WTC11 (cell line): ENCODE measurements around the gene RPUSD4. TPM values are rescaled to one million over a fixed set of nuclear protein-coding genes. Genes with fewer than 3 reads are reported as not detected.

Source experiments
- ATAC-seq: fragments of 200-7000 bp; cut with Tn5 transposase; 2 replicates; pipeline ENCODE4 v1.10.0; 2021; ENCODE audit warnings: mild to moderate bottlenecking, moderate library complexity
- CTCF ChIA-PET: fragments of 300-600 bp; sonication (Branson Sonifier 250); formaldehyde crosslinking; loops from one replicate; lab custom pipeline; 2021; ENCODE audit warnings: antibody characterized with exemption; lab: Charles Lee
- POLR2A ChIA-PET: fragments of 350-600 bp; sonication (Branson Sonifier 250); formaldehyde crosslinking; loops from one replicate; lab custom pipeline; 2021; ENCODE audit warnings: antibody characterized with exemption; lab: Charles Lee
- DNase-seq: peaks from one replicate; pipeline ENCODE4 v3.0.0; 2021; ENCODE audit warnings: low spot score
- H3K27ac Mint-ChIP-seq: 2 replicates; pipeline ENCODE4 v1.8.0; 2021; ENCODE audit warnings: mixed read lengths
- H3K27me3 Mint-ChIP-seq: 2 replicates; pipeline ENCODE4 v1.8.0; 2021; ENCODE audit warnings: low read depth, mild to moderate bottlenecking, moderate library complexity, mixed read lengths
- H3K36me3 Mint-ChIP-seq: 2 replicates; pipeline ENCODE4 v1.8.0; 2021; ENCODE audit warnings: mixed read lengths
- H3K4me1 Mint-ChIP-seq: 2 replicates; pipeline ENCODE4 v1.8.0; 2022; ENCODE audit warnings: mixed read lengths
- H3K4me3 Mint-ChIP-seq: 2 replicates; pipeline ENCODE4 v1.8.0; 2021; ENCODE audit warnings: mild to moderate bottlenecking, moderate library complexity, mixed read lengths
- H3K9me3 Mint-ChIP-seq: 2 replicates; pipeline ENCODE4 v1.8.0; 2021; ENCODE audit warnings: mixed read lengths
- AR ChIP-seq: fragments of 250-450 bp; sonication (Bioruptor Pico); IDR thresholded peaks from 2 replicates; pipeline ENCODE4 v1.9.0; 2021; ENCODE audit warnings: mild to moderate bottlenecking
- ATF2 ChIP-seq: sonication (generic); formaldehyde crosslinking; IDR thresholded peaks from 2 replicates; pipeline ENCODE4 v1.8.1; 2022; ENCODE audit warnings: low read depth, missing genetic modification reagents, borderline replicate concordance
- CTCF ChIP-seq: fragments of 200-600 bp; IDR thresholded peaks from 2 replicates; pipeline ENCODE4 v1.8.0; 2022; ENCODE audit warnings: antibody characterized with exemption
- E2F5 ChIP-seq: sonication (generic); formaldehyde crosslinking; IDR thresholded peaks from 2 replicates; pipeline ENCODE4 v1.8.1; 2022; ENCODE audit warnings: mild to moderate bottlenecking, moderate library complexity, missing genetic modification reagents
- ETV6 ChIP-seq: sonication (generic); formaldehyde crosslinking; IDR thresholded peaks from 2 replicates; pipeline ENCODE4 v1.8.1; 2022; ENCODE audit warnings: mild to moderate bottlenecking, missing genetic modification reagents
- FOXP4 ChIP-seq: sonication (generic); formaldehyde crosslinking; IDR thresholded peaks from 2 replicates; pipeline ENCODE4 v1.8.0; 2022; ENCODE audit warnings: mild to moderate bottlenecking, missing genetic modification reagents
- HMGA2 ChIP-seq: fragments of 250-450 bp; sonication (Bioruptor Pico); IDR thresholded peaks from 2 replicates; pipeline ENCODE4 v1.4.0; 2021; ENCODE audit warnings: mild to moderate bottlenecking, moderate library complexity
- IRF2 ChIP-seq: sonication (generic); formaldehyde crosslinking; IDR thresholded peaks from 2 replicates; pipeline ENCODE4 v1.8.0; 2022; ENCODE audit warnings: low read depth, missing genetic modification reagents, borderline replicate concordance
- KAT7 ChIP-seq: sonication (generic); formaldehyde crosslinking; IDR thresholded peaks from 2 replicates; pipeline ENCODE4 v1.8.1; 2023; ENCODE audit warnings: missing genetic modification reagents, mild to moderate bottlenecking, borderline replicate concordance
- MYBL2 ChIP-seq: sonication (generic); formaldehyde crosslinking; IDR thresholded peaks from 2 replicates; pipeline ENCODE4 v1.8.1; 2023; ENCODE audit warnings: mild to moderate bottlenecking, moderate library complexity, missing genetic modification reagents
- NR2C2 ChIP-seq: sonication (generic); formaldehyde crosslinking; IDR thresholded peaks from 2 replicates; pipeline ENCODE4 v1.8.0; 2022; ENCODE audit warnings: mild to moderate bottlenecking, missing genetic modification reagents
- RORB ChIP-seq: fragments of 250-450 bp; sonication (Bioruptor Pico); IDR thresholded peaks from 2 replicates; pipeline ENCODE4 v1.9.0; 2021; ENCODE audit warnings: mild to moderate bottlenecking
- SOX15 ChIP-seq: fragments of 250-450 bp; sonication (Bioruptor Pico); IDR thresholded peaks from 2 replicates; pipeline ENCODE4 v1.9.0; 2021; ENCODE audit warnings: mild to moderate bottlenecking
- USF2 ChIP-seq: sonication (generic); formaldehyde crosslinking; IDR thresholded peaks from 2 replicates; pipeline ENCODE4 v1.8.1; 2023; ENCODE audit warnings: mild to moderate bottlenecking, missing genetic modification reagents, moderate library complexity
- ZBTB21 ChIP-seq: sonication (generic); formaldehyde crosslinking; IDR thresholded peaks from 2 replicates; pipeline ENCODE4 v1.8.1; 2023; ENCODE audit warnings: mild to moderate bottlenecking, missing genetic modification reagents, borderline replicate concordance
- ZMAT4 ChIP-seq: fragments of 250-450 bp; sonication (Bioruptor Pico); IDR thresholded peaks from 2 replicates; pipeline ENCODE4 v1.9.0; 2021; ENCODE audit warnings: mild to moderate bottlenecking
- ZNF121 ChIP-seq: sonication (generic); formaldehyde crosslinking; IDR thresholded peaks from 2 replicates; pipeline ENCODE4 v1.8.0; 2023; ENCODE audit warnings: missing genetic modification reagents
- ZNF138 ChIP-seq: sonication (generic); formaldehyde crosslinking; conservative IDR thresholded peaks from 2 replicates; pipeline ENCODE4 v1.8.1; 2022; ENCODE audit warnings: mild to moderate bottlenecking, moderate library complexity, missing genetic modification reagents
- ZNF263 ChIP-seq: sonication (generic); formaldehyde crosslinking; IDR thresholded peaks from 2 replicates; pipeline ENCODE4 v1.8.1; 2022; ENCODE audit warnings: low read depth, mild to moderate bottlenecking, moderate library complexity, missing genetic modification reagents
- ZNF532 ChIP-seq: fragments of 250-450 bp; sonication (Bioruptor Pico); IDR thresholded peaks from 2 replicates; pipeline ENCODE4 v1.9.0; 2021; ENCODE audit warnings: mild to moderate bottlenecking, borderline replicate concordance
- total RNA-seq: library from RNA; stranded (reverse); gene quantifications from 3 replicates; pipeline ENCODE4 v1.2.3, GENCODE V29; 2021

The RPUSD4 gene
- total RNA-seq, 1 experiment from 2014 or later: 46.6 TPM

GRCh38 chr11:126253265-126253664 lies 41.8 kb upstream of the RPUSD4 start:
- no peaks in the 10 kb centered on the region for H3K9me3 Mint-ChIP-seq
- H3K27ac Mint-ChIP-seq: no peak overlapping the region
- DNase-seq (no peak), ATAC-seq (no peak)
- no peak overlapping the region for H3K4me3 Mint-ChIP-seq
- ChIA-PET CTCF (no interaction called here), POLR2A (no interaction called here)
- H3K36me3 Mint-ChIP-seq: peaks cover 61% of the 10 kb centered on the region
- H3K4me1 Mint-ChIP-seq: no peaks in the 10 kb centered on the region
- H3K27me3 Mint-ChIP-seq: no peaks in the 10 kb centered on the region
- TF ChIP-seq NR2C2 (CRISPR knock-in tag) (no peak), FOXP4 (CRISPR knock-in tag) (no peak), RORB (CRISPR knock-in tag) (no peak), SOX15 (CRISPR knock-in tag) (no peak), ZNF532 (CRISPR knock-in tag) (no peak), IRF2 (no peak)
- TF ChIP-seq, all 79 proteins: peak for 0

- ChIA-PET POLR2A (no interaction called here), CTCF (interaction anchor here (0.7 kb wide), 1 partner anchor 47 kb away, joined by 3 read pairs; no protein-coding TSS in a partner anchor)
- DNase-seq: no peak
- H3K27ac Mint-ChIP-seq: no peak overlapping the region
- no peaks in the 10 kb centered on the region for H3K9me3 Mint-ChIP-seq
- no peaks in the 10 kb centered on the region for H3K27me3 Mint-ChIP-seq
- H3K4me3 Mint-ChIP-seq: no peak overlapping the region
- H3K36me3 Mint-ChIP-seq: peaks cover 54% of the 10 kb centered on the region
- H3K4me1 Mint-ChIP-seq: no peaks in the 10 kb centered on the region
- ATAC-seq: no peak
- TF ChIP-seq ZMAT4 (CRISPR knock-in tag): no peak
- no peak for TF ChIP-seq ZNF121
- TF ChIP-seq NR2C2 (CRISPR knock-in tag): no peak
- no peak for TF ChIP-seq AR (CRISPR knock-in tag)
- TF ChIP-seq E2F5 (CRISPR knock-in tag): no peak
- TF ChIP-seq ZNF263 (CRISPR knock-in tag): no peak
- no peak for TF ChIP-seq CTCF
- no peak for TF ChIP-seq USF2 (CRISPR knock-in tag)
- TF ChIP-seq MYBL2: no peak
- no peak for TF ChIP-seq ZBTB21 (CRISPR knock-in tag)
- no peak for TF ChIP-seq HMGA2 (CRISPR knock-in tag)
- no peak for TF ChIP-seq ATF2 (CRISPR knock-in tag)
- no peak for TF ChIP-seq KAT7 (CRISPR knock-in tag)
- no peak for TF ChIP-seq ETV6 (CRISPR knock-in tag)
- TF ChIP-seq ZNF138 (CRISPR knock-in tag): no peak
Measured at GRCh38 chr11:126246636-126247035, 35.2 kb upstream of the RPUSD4 start.
